ENCODE results near the gene ZNF343. TPM values are rescaled to one million over a fixed set of nuclear protein-coding genes. Genes with fewer than 3 reads are reported as not detected.

Gene ZNF343
- total RNA-seq, 1 donor from 2014 or later: 4.3 TPM

- DNase-seq (ENCODE audit: low spot score) (peak; percentile 72), ATAC-seq (peak; percentile 91)
Measured at GRCh38 chr20:2475850-2476741, 32.6 kb downstream of the ZNF343 start.

- no peak for DNase-seq (ENCODE audit: low spot score)
- no peak for ATAC-seq
Measured at GRCh38 chr20:2473516-2473915, 35.2 kb downstream of the ZNF343 start.

GRCh38 chr20:2470423-2471193 is 38.1 kb downstream of the ZNF343 start, which contains the start of gene SNRPB:
Gene SNRPB, minus strand, starts transcription at chr20:2470789. Its CDS starts 99 bp downstream, at chr20:2470690.
- DNase-seq (ENCODE audit: low spot score): peak; percentile 97
- peak; percentile 97 for ATAC-seq

- ATAC-seq (peak; percentile 56), DNase-seq (ENCODE audit: low spot score) (no peak)
Measured at GRCh38 chr20:2469991-2470422, 38.7 kb downstream of the ZNF343 start.

- DNase-seq (ENCODE audit: low spot score) (no peak), ATAC-seq (no peak)
Measured at GRCh38 chr20:2468581-2469407, 39.9 kb downstream of the ZNF343 start.

- ATAC-seq: no peak
- DNase-seq (ENCODE audit: low spot score): no peak
Measured at GRCh38 chr20:2467412-2467811, 41.3 kb downstream of the ZNF343 start.

- no peak for ATAC-seq
- no peak for DNase-seq (ENCODE audit: low spot score)
Measured at GRCh38 chr20:2465100-2465499, 43.6 kb downstream of the ZNF343 start.

- no peak for ATAC-seq
- DNase-seq (ENCODE audit: low spot score): no peak
Measured at GRCh38 chr20:2463616-2464365, 44.9 kb downstream of the ZNF343 start.

- no peak for DNase-seq (ENCODE audit: low spot score)
- ATAC-seq: no peak
Measured at GRCh38 chr20:2462484-2462883, 46.2 kb downstream of the ZNF343 start.

GRCh38 chr20:2460752-2461424 is 47.8 kb downstream of the ZNF343 start:
- DNase-seq (ENCODE audit: low spot score): no peak
- ATAC-seq: no peak

- DNase-seq (ENCODE audit: low spot score) (no peak), ATAC-seq (no peak)
Measured at GRCh38 chr20:2459981-2460751, 48.5 kb downstream of the ZNF343 start.

- DNase-seq (ENCODE audit: low spot score) (no peak), ATAC-seq (no peak)
Measured at GRCh38 chr20:2458919-2459499, 49.7 kb downstream of the ZNF343 start.

- no peak for DNase-seq (ENCODE audit: low spot score)
- ATAC-seq: peak; percentile 38
Measured at GRCh38 chr20:2455771-2456497, 52.8 kb downstream of the ZNF343 start.

GRCh38 chr20:2453792-2454191 is 54.9 kb downstream of the ZNF343 start:
- DNase-seq (ENCODE audit: low spot score) (no peak), ATAC-seq (no peak)

- peak; percentile 70 for DNase-seq (ENCODE audit: low spot score)
- peak; percentile 97 for ATAC-seq
Measured at GRCh38 chr20:2451939-2452732, 56.6 kb downstream of the ZNF343 start.

- ATAC-seq (no peak), DNase-seq (ENCODE audit: low spot score) (no peak)
Measured at GRCh38 chr20:2451422-2451821, 57.3 kb downstream of the ZNF343 start.

- DNase-seq (ENCODE audit: low spot score) (no peak), ATAC-seq (no peak)
Measured at GRCh38 chr20:2449386-2449785, 59.3 kb downstream of the ZNF343 start.
